Naive thymus-derived CD4-positive, alpha-beta T cell (primary cell): ENCODE results near the gene FOXJ1. TPM values are rescaled to one million over a fixed set of nuclear protein-coding genes. Genes with fewer than 3 reads are reported as not detected.

Source experiments
- ATAC-seq: fragments of 150-1000 bp; cut with Tn5 transposase; 2 replicates; pipeline ENCODE4 v1.10.0; 2021; ENCODE audit warnings: mild to moderate bottlenecking, moderate library complexity
- CTCF ChIA-PET: fragments of 350-600 bp; sonication (Branson Sonifier 250); formaldehyde crosslinking; loops from one replicate; lab custom pipeline; 2021; ENCODE audit warnings: antibody characterized with exemption; lab: Charles Lee
- POLR2A ChIA-PET: fragments of 350-600 bp; sonication (Branson Sonifier 250); formaldehyde crosslinking; loops from one replicate; lab custom pipeline; 2021; ENCODE audit warnings: antibody characterized with exemption, inconsistent platforms; lab: Charles Lee
- DNase-seq, 9 donors: peaks; one replicate each; pipeline versions ENCODE4 v3.0.0 to v3.0.0-alpha.2; 2020 to 2022; ENCODE audit warnings: mixed read lengths in 1 of 9
- H3K27ac ChIP-seq: one replicate; pipeline ENCODE4 v1.7.0; 2013; ENCODE audit warnings: mild to moderate bottlenecking, low read depth, low read length, moderate library complexity
- H3K27me3 ChIP-seq, 2 donors: one replicate each; pipeline ENCODE4 v1.7.0; 2013; ENCODE audit warnings: low read length in 2 of 2, mild to moderate bottlenecking in 2 of 2, moderate library complexity in 2 of 2; ENCODE audit not compliant: control insufficient read depth in 2 of 2, insufficient read depth in 2 of 2
- H3K36me3 ChIP-seq, 3 experiments: 1 replicate in 2 of 3; 2 replicates in 1 of 3; pipeline ENCODE4 v1.7.0; 2013; ENCODE audit warnings: low read length in 3 of 3, mild to moderate bottlenecking in 3 of 3, moderate library complexity in 1 of 3; ENCODE audit not compliant: insufficient read depth in 3 of 3, control insufficient read depth in 2 of 3
- H3K4me1 ChIP-seq, 2 donors: one replicate each; pipeline ENCODE4 v1.7.0; 2013; ENCODE audit warnings: low read length in 2 of 2, mild to moderate bottlenecking in 2 of 2, moderate library complexity in 1 of 2; ENCODE audit not compliant: control insufficient read depth in 2 of 2, insufficient read depth in 2 of 2
- H3K4me3 ChIP-seq: 2 replicates; pipeline ENCODE4 v1.7.0; 2013; ENCODE audit warnings: mild to moderate bottlenecking, low read length
- H3K9me3 ChIP-seq, 3 experiments: 1 replicate in 2 of 3; 2 replicates in 1 of 3; pipeline ENCODE4 v1.7.0; 2013; ENCODE audit warnings: low read length in 3 of 3; ENCODE audit not compliant: control insufficient read depth in 2 of 3
- H3K27ac Mint-ChIP-seq, 9 donors: one replicate each; pipeline ENCODE4 v1.8.0; 2020 to 2022; ENCODE audit warnings: mixed read lengths in 9 of 9, mild to moderate bottlenecking in 8 of 9, moderate library complexity in 5 of 9, inconsistent platforms in 2 of 9
- H3K27me3 Mint-ChIP-seq, 5 donors: one replicate each; pipeline ENCODE4 v1.8.0; 2021 to 2022; ENCODE audit warnings: mixed read lengths in 5 of 5, mild to moderate bottlenecking in 1 of 5
- H3K36me3 Mint-ChIP-seq, 5 donors: one replicate each; pipeline ENCODE4 v1.8.0; 2020 to 2022; ENCODE audit warnings: mixed read lengths in 5 of 5, mild to moderate bottlenecking in 3 of 5, inconsistent platforms in 1 of 5
- H3K4me1 Mint-ChIP-seq, 7 donors: one replicate each; pipeline ENCODE4 v1.8.0; 2020 to 2022; ENCODE audit warnings: mixed read lengths in 7 of 7, mild to moderate bottlenecking in 3 of 7, inconsistent platforms in 1 of 7
- H3K4me3 Mint-ChIP-seq, 10 donors: one replicate each; pipeline ENCODE4 v1.8.0; 2020 to 2022; ENCODE audit warnings: mild to moderate bottlenecking in 10 of 10, mixed read lengths in 10 of 10, moderate library complexity in 6 of 10, inconsistent platforms in 2 of 10
- H3K9me3 Mint-ChIP-seq, 11 donors: one replicate each; pipeline ENCODE4 v1.8.0; 2020 to 2022; ENCODE audit warnings: mixed read lengths in 11 of 11, mild to moderate bottlenecking in 4 of 11, inconsistent platforms in 1 of 11, moderate library complexity in 1 of 11
- intact Hi-C, 2 donors: fragments of 100-400 bp; cut with micrococcal nuclease; formaldehyde crosslinking; loops; one replicate each; pipeline ENCODE4 v1.15.1; 2023
- polyA plus RNA-seq, 2 donors: library from polyadenylated mRNA; unstranded; fragments of 300-500 nt; fragmentation: Illumina TruSeq; gene quantifications; one replicate each; pipeline ENCODE4 v1.2.3, GENCODE V29; 2021
- total RNA-seq, 6 experiments: library from RNA in 5 of 6; stranded (reverse) in 5 of 6; gene quantifications; 1 replicate in 5 of 6; 2 replicates in 1 of 6; pipeline ENCODE4 v1.2.3 and lab custom pipeline; 2021 to 2026

Gene FOXJ1
- total and polyA plus RNA-seq, 7 experiments from 2014 or later, result 0.27 to 2.2 (median 1.4) TPM

GRCh38 chr17:76137351-76138233, 3.5 kb downstream of the FOXJ1 start:
- Mint-ChIP-seq H3K27me3 (peaks cover 0 to 26% (median 0%) of the 10 kb centered on the region in 5 donors), H3K4me3 (no peak overlapping the region), H3K36me3 (no peaks in the 10 kb centered on the region), H3K27ac (no peak overlapping the region), H3K4me1 (peaks cover 21 to 48% (median 38%) of the 10 kb centered on the region in 7 donors), H3K9me3 (peaks cover 0 to 1% (median 0%) of the 10 kb centered on the region in 11 donors)
- no peak for DNase-seq
- H3K4me1 ChIP-seq, result peaks cover 12 to 32% of the 10 kb centered on the region in 2 donors
- ChIA-PET CTCF (interaction anchor here (1.1 kb wide), 1 partner anchor 142 kb away, joined by 4 read pairs; no protein-coding TSS in a partner anchor), POLR2A (interaction anchor here (1.0 to 1.2 kb wide), 2 partner anchors 11 to 15 kb away, joined by 4 read pairs; no protein-coding TSS in a partner anchor)
- no peak overlapping the region for H3K4me3 ChIP-seq
- no peaks in the 10 kb centered on the region for H3K9me3 ChIP-seq
- H3K27ac ChIP-seq, result no peak overlapping the region
- ATAC-seq, result no peak
- intact Hi-C loops, result no loop called here
- H3K27me3 ChIP-seq, result no peaks in the 10 kb centered on the region
- no peaks in the 10 kb centered on the region for H3K36me3 ChIP-seq

GRCh38 chr17:76137001-76137350, 4.1 kb downstream of the FOXJ1 start:
- Mint-ChIP-seq H3K9me3 (peaks cover 0 to 1% (median 0%) of the 10 kb centered on the region in 11 donors), H3K27ac (peak overlapping the region in 4 of 9 donors; percentile 43 to 72 (median 64)), H3K4me3 (peak overlapping the region in 1 of 10 donors; percentile 38), H3K36me3 (no peaks in the 10 kb centered on the region), H3K4me1 (peaks cover 17 to 42% (median 31%) of the 10 kb centered on the region in 7 donors), H3K27me3 (peaks cover 0 to 26% (median 0%) of the 10 kb centered on the region in 5 donors)
- no peak overlapping the region for H3K27ac ChIP-seq
- peaks cover 7 to 27% of the 10 kb centered on the region in 2 donors for H3K4me1 ChIP-seq
- CTCF ChIA-PET, result interaction anchor here (1.1 kb wide), 1 partner anchor 143 kb away, joined by 4 read pairs; no protein-coding TSS in a partner anchor
- H3K36me3 ChIP-seq, result no peaks in the 10 kb centered on the region
- intact Hi-C loops, result no loop called here
- H3K4me3 ChIP-seq, result no peak overlapping the region
- no peak for ATAC-seq
- POLR2A ChIA-PET, result interaction anchor here (0.6 to 5.3 kb wide), 3 partner anchors 7 to 51 kb away, joined by 3 to 35 read pairs (median 4); no protein-coding TSS in a partner anchor
- no peaks in the 10 kb centered on the region for H3K27me3 ChIP-seq
- no peak for DNase-seq
- H3K9me3 ChIP-seq, result no peaks in the 10 kb centered on the region

GRCh38 chr17:76136276-76137000, 4.6 kb downstream of the FOXJ1 start:
- Mint-ChIP-seq H3K4me3 (peak overlapping the region in 1 of 10 donors; percentile 38), H3K9me3 (peaks cover 0 to 1% (median 0%) of the 10 kb centered on the region in 11 donors), H3K27ac (peak overlapping the region in 5 of 9 donors; percentile 22 to 72 (median 56)), H3K4me1 (peaks cover 15 to 36% (median 26%) of the 10 kb centered on the region in 7 donors), H3K27me3 (peaks cover 0 to 26% (median 0%) of the 10 kb centered on the region in 5 donors), H3K36me3 (no peaks in the 10 kb centered on the region)
- Histone ChIP-seq H3K27me3 (no peaks in the 10 kb centered on the region), H3K27ac (no peak overlapping the region), H3K4me3 (no peak overlapping the region), H3K36me3 (no peaks in the 10 kb centered on the region), H3K4me1 (peaks cover 2 to 21% of the 10 kb centered on the region in 2 donors), H3K9me3 (no peaks in the 10 kb centered on the region)
- intact Hi-C loops, result no loop called here
- DNase-seq (no peak), ATAC-seq (no peak)
- POLR2A ChIA-PET, result interaction anchor here (0.6 to 5.3 kb wide), 5 partner anchors 8 to 130 kb away, joined by 3 to 35 read pairs (median 4); no protein-coding TSS in a partner anchor
- CTCF ChIA-PET, result interaction anchor here (0.9 to 4.5 kb wide), 3 partner anchors 8 to 143 kb away, joined by 4 to 19 read pairs (median 4); no protein-coding TSS in a partner anchor

GRCh38 chr17:76135810-76136188, 5.2 kb downstream of the FOXJ1 start:
- no peaks in the 10 kb centered on the region for H3K27me3 ChIP-seq
- H3K27ac ChIP-seq, result no peak overlapping the region
- ChIA-PET POLR2A (interaction anchor here (0.7 to 5.3 kb wide), 5 partner anchors 9 to 131 kb away, joined by 3 to 35 read pairs (median 5); no protein-coding TSS in a partner anchor), CTCF (interaction anchor here (0.9 to 4.5 kb wide), 2 partner anchors 9 to 45 kb away, joined by 4 to 19 read pairs; no protein-coding TSS in a partner anchor)
- no peaks in the 10 kb centered on the region for H3K36me3 ChIP-seq
- H3K4me1 ChIP-seq, result peaks cover 0 to 19% of the 10 kb centered on the region in 2 donors
- DNase-seq (no peak), ATAC-seq (no peak)
- Mint-ChIP-seq H3K4me1 (peaks cover 18 to 31% (median 23%) of the 10 kb centered on the region in 7 donors), H3K9me3 (peaks cover 0 to 1% (median 0%) of the 10 kb centered on the region in 11 donors), H3K27ac (peak overlapping the region in 2 of 9 donors; percentile 83 to 86), H3K27me3 (peaks cover 0 to 20% (median 0%) of the 10 kb centered on the region in 5 donors), H3K36me3 (no peaks in the 10 kb centered on the region), H3K4me3 (peak overlapping the region in 2 of 10 donors; percentile 54 to 75)
- intact Hi-C loops, result no loop called here
- no peaks in the 10 kb centered on the region for H3K9me3 ChIP-seq
- no peak overlapping the region for H3K4me3 ChIP-seq

- ATAC-seq (no peak), DNase-seq (no peak)
- CTCF ChIA-PET, result interaction anchor here (0.6 to 4.5 kb wide), 5 partner anchors 9 to 46 kb away, joined by 3 to 19 read pairs (median 4); no protein-coding TSS in a partner anchor
- peak overlapping the region in 8 of 10 donors; percentile 8 to 83 (median 64) for H3K4me3 Mint-ChIP-seq
- Histone ChIP-seq H3K27ac (no peak overlapping the region), H3K27me3 (no peaks in the 10 kb centered on the region), H3K4me3 (no peak overlapping the region), H3K36me3 (no peaks in the 10 kb centered on the region), H3K9me3 (no peaks in the 10 kb centered on the region), H3K4me1 (peaks cover 0 to 13% of the 10 kb centered on the region in 2 donors)
- peak overlapping the region in 8 of 9 donors; percentile 5 to 86 (median 72) for H3K27ac Mint-ChIP-seq
- H3K36me3 Mint-ChIP-seq, result no peaks in the 10 kb centered on the region
- peaks cover 0 to 17% (median 0%) of the 10 kb centered on the region in 5 donors for H3K27me3 Mint-ChIP-seq
- peaks cover 14 to 27% (median 20%) of the 10 kb centered on the region in 7 donors for H3K4me1 Mint-ChIP-seq
- intact Hi-C loops, result no loop called here
- H3K9me3 Mint-ChIP-seq, result peaks cover 0 to 1% (median 0%) of the 10 kb centered on the region in 11 donors
- POLR2A ChIA-PET, result interaction anchor here (0.7 to 5.3 kb wide), 11 partner anchors 9 to 147 kb away, joined by 3 to 35 read pairs (median 4); no protein-coding TSS in a partner anchor
These were observed 5.9 kb downstream of the FOXJ1 start for GRCh38 chr17:76134911-76135809.
